SK-N-MC (cell line): ENCODE data around the gene ZDHHC21.

ENCODE experiments used
- DNase-seq: peaks from one replicate; pipeline ENCODE4 v3.0.0-alpha.2; 2011; ENCODE audit warnings: low read depth, low spot score
- H3K27ac ChIP-seq: fragments of 200-600 bp; sonication (generic); 2 replicates; pipeline ENCODE4 v1.5.1; 2016; ENCODE audit warnings: mixed run types
- H3K36me3 ChIP-seq: fragments of 200-600 bp; sonication (generic); 2 replicates; pipeline ENCODE4 v1.6.1; 2017; ENCODE audit warnings: antibody characterized with exemption, low read length, mixed read lengths; ENCODE audit not compliant: insufficient read depth
- H3K4me3 ChIP-seq: fragments of 200-600 bp; sonication (generic); 2 replicates; pipeline ENCODE4 v1.5.1; 2016
- H3K9ac ChIP-seq: fragments of 200-600 bp; sonication (generic); 2 replicates; pipeline ENCODE4 v1.8.0; 2017; ENCODE audit warnings: mixed run types, mixed read lengths; ENCODE audit not compliant: insufficient read length
- H3K9me3 ChIP-seq: fragments of 200-600 bp; sonication (generic); 2 replicates; pipeline ENCODE4 v1.6.1; 2017; ENCODE audit warnings: low read depth, mild to moderate bottlenecking, antibody characterized with exemption, low read length, moderate library complexity, mixed read lengths
- EZH2 ChIP-seq: fragments of 200-600 bp; sonication (generic); IDR thresholded peaks from one replicate; pipeline ENCODE4 v1.6.1; 2017; ENCODE audit warnings: antibody characterized with exemption
- FOXP2 ChIP-seq: optimal IDR thresholded peaks from 2 replicates; pipeline ENCODE3; 2011; ENCODE audit warnings: mild to moderate bottlenecking, moderate library complexity; ENCODE audit not compliant: insufficient read depth; ENCODE audit errors: extremely low read length, control extremely low read depth
- POLR2AphosphoS5 ChIP-seq: IDR thresholded peaks from 2 replicates; pipeline ENCODE4 v1.6.1; 2012; ENCODE audit warnings: mild to moderate bottlenecking, low read depth, low read length, borderline replicate concordance

Gene ZDHHC21

GRCh38 chr9:14578030-14578429 lies 115.2 kb downstream of the ZDHHC21 start:
- Histone ChIP-seq H3K27ac (no peak overlapping the region), H3K4me3 (no peak overlapping the region), H3K9ac (no peak overlapping the region), H3K9me3 (no peaks in the 10 kb centered on the region), H3K36me3 (no peaks in the 10 kb centered on the region)
- TF ChIP-seq EZH2 (no peak), POLR2AphosphoS5 (no peak), FOXP2 (no peak)
- no peak for DNase-seq

- H3K27ac ChIP-seq, result no peak overlapping the region
- H3K36me3 ChIP-seq, result no peaks in the 10 kb centered on the region
- DNase-seq, result no peak
- H3K9ac ChIP-seq, result no peak overlapping the region
- H3K4me3 ChIP-seq, result no peak overlapping the region
- H3K9me3 ChIP-seq, result no peaks in the 10 kb centered on the region
- TF ChIP-seq EZH2 (no peak), FOXP2 (no peak), POLR2AphosphoS5 (no peak)
Observed at GRCh38 chr9:14574173-14574572, 119.1 kb downstream of the ZDHHC21 start.

GRCh38 chr9:14573319-14573718 lies 119.9 kb downstream of the ZDHHC21 start:
- TF ChIP-seq FOXP2, result no peak
- no peak for TF ChIP-seq EZH2
- no peak for TF ChIP-seq POLR2AphosphoS5
- H3K9me3 ChIP-seq, result no peaks in the 10 kb centered on the region
- no peak for DNase-seq
- no peaks in the 10 kb centered on the region for H3K36me3 ChIP-seq
- no peak overlapping the region for H3K4me3 ChIP-seq
- H3K9ac ChIP-seq, result no peak overlapping the region
- no peak overlapping the region for H3K27ac ChIP-seq

- no peak for DNase-seq
- no peaks in the 10 kb centered on the region for H3K9me3 ChIP-seq
- no peak overlapping the region for H3K27ac ChIP-seq
- H3K36me3 ChIP-seq, result no peaks in the 10 kb centered on the region
- TF ChIP-seq EZH2 (no peak), POLR2AphosphoS5 (no peak), FOXP2 (no peak)
- no peak overlapping the region for H3K9ac ChIP-seq
- H3K4me3 ChIP-seq, result no peak overlapping the region
Observed at GRCh38 chr9:14565352-14566016, 127.7 kb downstream of the ZDHHC21 start.

- DNase-seq, result no peak
Observed at GRCh38 chr9:14563902-14564624, 129.2 kb downstream of the ZDHHC21 start.

GRCh38 chr9:14561929-14562405 lies 131.3 kb downstream of the ZDHHC21 start:
- no peak for DNase-seq
- Histone ChIP-seq H3K36me3 (no peaks in the 10 kb centered on the region), H3K27ac (no peak overlapping the region), H3K9me3 (no peaks in the 10 kb centered on the region), H3K9ac (no peak overlapping the region), H3K4me3 (no peak overlapping the region)
- TF ChIP-seq EZH2 (no peak), POLR2AphosphoS5 (no peak), FOXP2 (no peak)

More at GRCh38 chr9:14563902-14564624, 129.2 kb downstream of the ZDHHC21 start:
- H3K9me3 ChIP-seq, result no peaks in the 10 kb centered on the region
- TF ChIP-seq EZH2 (no peak), POLR2AphosphoS5 (no peak), FOXP2 (no peak)
- no peak overlapping the region for H3K9ac ChIP-seq
- H3K36me3 ChIP-seq, result no peaks in the 10 kb centered on the region
- H3K27ac ChIP-seq, result no peak overlapping the region
- no peak overlapping the region for H3K4me3 ChIP-seq
